ENCODE data around the gene L2HGDH. TPM values are rescaled to one million over a fixed set of nuclear protein-coding genes. Genes with fewer than 3 reads are reported as not detected.

The L2HGDH gene
- total RNA-seq, 1 donor from 2014 or later, result 10.5 TPM

DNA sequence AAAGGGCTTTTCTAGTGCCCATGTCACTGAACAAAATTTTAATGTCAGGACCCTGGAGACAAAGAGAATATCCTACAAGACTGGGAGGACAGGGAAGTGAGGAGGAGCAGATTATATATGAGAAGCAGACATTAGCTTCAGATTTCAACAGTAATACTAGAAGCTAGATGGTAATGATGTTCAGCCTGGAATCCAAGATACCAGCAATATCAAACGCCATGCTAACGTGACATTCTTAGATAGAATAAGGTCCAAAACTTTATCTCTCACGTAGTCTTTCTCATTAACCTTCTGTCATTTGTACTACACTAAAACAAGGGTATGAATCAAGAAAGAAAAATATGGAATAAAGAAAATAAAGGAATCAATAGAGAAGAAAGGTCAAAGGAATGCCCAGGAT is 99.3 kb downstream of the L2HGDH start:
- DNase-seq (ENCODE audit: missing footprints), result no peak
- intact Hi-C loops (cut with DNase I), result no loop called here
- ATAC-seq, result no peak

DNA sequence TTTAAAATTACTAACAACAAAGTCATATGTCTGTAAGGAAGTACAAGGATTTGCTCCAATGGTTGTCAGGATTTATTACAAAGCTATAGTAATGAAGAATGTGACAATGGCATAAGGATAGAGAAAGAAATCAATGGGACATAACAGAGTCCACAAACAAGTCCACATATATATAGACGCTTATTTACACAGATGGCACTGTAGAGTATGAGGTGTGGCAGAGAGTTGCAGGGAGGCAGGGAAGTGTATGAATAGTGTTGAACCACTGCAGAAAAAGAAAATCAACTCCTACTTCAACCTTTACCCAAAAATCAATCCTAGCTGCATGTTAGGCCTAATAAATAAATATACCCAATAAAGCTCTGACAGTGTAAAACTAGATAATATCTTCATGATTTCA is 102.0 kb downstream of the L2HGDH start:
- intact Hi-C loops (cut with DNase I), result no loop called here
- ATAC-seq, result no peak

DNA sequence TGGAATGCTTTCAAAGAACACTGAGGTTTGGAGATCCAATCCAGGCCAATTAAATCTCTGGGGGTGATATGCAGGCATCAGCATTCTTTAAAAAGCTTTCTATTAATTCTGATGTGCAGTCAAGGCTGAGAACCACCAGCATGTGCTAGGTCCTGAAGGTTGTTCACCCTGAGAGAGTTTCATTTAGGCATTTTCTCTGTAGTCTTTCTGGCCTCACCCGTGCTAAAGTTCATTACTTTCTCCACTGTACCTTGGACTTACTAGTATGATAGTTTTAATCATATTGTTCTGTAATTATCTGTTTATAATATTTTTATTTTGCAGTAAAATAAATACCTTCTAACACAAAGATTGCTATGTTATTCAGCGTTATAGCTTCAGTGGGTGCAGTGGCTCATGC is 113.5 kb downstream of the L2HGDH start:
- DNase-seq (ENCODE audit: missing footprints) (no peak), ATAC-seq (no peak)
- intact Hi-C loops (cut with DNase I), result no loop called here

More for the DNA sequence above, 102.0 kb downstream of the L2HGDH start:
- no peak for DNase-seq (ENCODE audit: missing footprints)

DNA sequence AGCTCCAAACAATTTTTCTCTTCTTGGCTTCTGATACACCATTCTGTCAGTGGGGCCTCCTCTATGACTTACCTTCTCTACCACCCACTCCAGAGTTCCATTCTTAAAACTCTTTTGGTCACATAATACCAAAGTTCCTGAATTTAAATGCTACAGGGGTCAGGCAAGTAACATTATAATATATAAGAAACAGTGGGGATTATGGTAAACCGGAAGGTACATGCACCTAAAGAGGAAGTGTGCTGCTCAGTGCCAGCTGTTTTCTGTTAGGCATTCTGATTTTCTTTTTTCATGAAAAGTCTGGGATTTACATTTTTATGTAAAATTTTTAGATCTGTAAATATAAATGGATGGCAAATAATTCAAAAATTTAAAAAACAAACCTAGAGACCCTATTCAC is 120.5 kb downstream of the L2HGDH start:
- DNase-seq (ENCODE audit: missing footprints) (no peak), ATAC-seq (no peak)
- intact Hi-C loops (cut with DNase I), result no loop called here

Small RNAs within 50 kb of the gene (microRNA-seq; reads per million reads assigned to microRNA genes)
- gene MIR4504, result not detected

Other genes starting within 250 kb of the L2HGDH start
- gene VCPKMT, start 195.7 kb downstream of the L2HGDH start, total RNA-seq, result 3.2 TPM
- gene SOS2, start 80.7 kb downstream of the L2HGDH start, total RNA-seq, result 35.6 TPM
- gene DMAC2L, start 95 bp upstream of the L2HGDH start, total RNA-seq, result 22.5 TPM
- 3.3 TPM for gene CDKL1, start 84.7 kb upstream of the L2HGDH start, total RNA-seq
- 14.3 TPM for gene MAP4K5, start 220.3 kb upstream of the L2HGDH start, total RNA-seq
- gene ATL1, start 247.9 kb upstream of the L2HGDH start, total RNA-seq, result 1.1 TPM

All from Right ventricle myocardium inferior (tissue), 1 donor.